ENCODE results near the gene GLS. TPM values are rescaled to one million over a fixed set of nuclear protein-coding genes. Genes with fewer than 3 reads are reported as not detected.

Gene GLS
- total and polyA plus RNA-seq, 2 of the 13 experiments (the other 11 are each of a cell fraction or from before 2014, with no cell fraction given), result 78.6 to 183 TPM

- ATAC-seq, result no peak
- in situ Hi-C loops (cut with HindIII; ENCODE audit: extremely low pct_ligation_motif_present, low pct_unique_long_range_greater_than_20kb), result no loop called here
These were observed 46.7 kb downstream of the GLS start for GRCh38 chr2:190927301-190927700.

GRCh38 chr2:190929919-190930318, 49.3 kb downstream of the GLS start:
- in situ Hi-C loops (cut with HindIII; ENCODE audit: extremely low pct_ligation_motif_present, low pct_unique_long_range_greater_than_20kb) (no loop called here), intact Hi-C loops (cut with micrococcal nuclease; ENCODE audit: unreplicated experiment) (no loop called here)
- Histone ChIP-seq H3K79me2 (ENCODE audit: insufficient read depth, low read length) (no peaks in the 10 kb centered on the region), H3K36me3 (replicated peaks in 1 of 2; ENCODE audit: control insufficient read depth in 1 of 2, insufficient read depth in 2 of 2, low read length in 2 of 2) (peaks cover 11 to 52% of the 10 kb centered on the region in 2 experiments), H3K4me2 (ENCODE audit: low read depth, low read length) (no peak overlapping the region), H3K4me3 (replicated peaks in 1 of 3; ENCODE audit: insufficient read depth in 1 of 3, low read depth in 2 of 3, low read length in 3 of 3) (no peak overlapping the region), H3K9me3 (ENCODE audit: low read length) (no peaks in the 10 kb centered on the region), H3K4me1 (ENCODE audit: insufficient read depth, low read length) (no peaks in the 10 kb centered on the region), H4K20me1 (ENCODE audit: insufficient read depth, low read length) (no peaks in the 10 kb centered on the region), H2AFZ (ENCODE audit: low read length) (no peak overlapping the region), H3K9ac (ENCODE audit: insufficient read depth, low read depth, low read length) (no peak overlapping the region), H3K27me3 (ENCODE audit: control insufficient read depth in 1 of 2, insufficient read depth in 2 of 2, low read length in 2 of 2) (no peaks in the 10 kb centered on the region), H3K27ac (ENCODE audit: extremely low read length, insufficient read depth, low read length) (no peak overlapping the region)
- no peak for DNase-seq (ENCODE audit: low spot score)
- TF ChIP-seq SOX6 (IDR thresholded peaks at IDR 0.05) (no peak), SOX6 (CRISPR knock-in tag; IDR thresholded peaks at IDR 0.05) (0 out of 2 replicates have a peak, but pooled peaks have one; percentile 10), NR2F1 (CRISPR knock-in tag; IDR thresholded peaks at IDR 0.05) (peak; percentile 27 to 40; a peak in 1 of 4 replicates), NR2F6 (IDR thresholded peaks at IDR 0.05) (no peak), NR2F6 (CRISPR knock-in tag; IDR thresholded peaks at IDR 0.05) (peak; percentile 58)
- TF ChIP-seq, protein P1, sequence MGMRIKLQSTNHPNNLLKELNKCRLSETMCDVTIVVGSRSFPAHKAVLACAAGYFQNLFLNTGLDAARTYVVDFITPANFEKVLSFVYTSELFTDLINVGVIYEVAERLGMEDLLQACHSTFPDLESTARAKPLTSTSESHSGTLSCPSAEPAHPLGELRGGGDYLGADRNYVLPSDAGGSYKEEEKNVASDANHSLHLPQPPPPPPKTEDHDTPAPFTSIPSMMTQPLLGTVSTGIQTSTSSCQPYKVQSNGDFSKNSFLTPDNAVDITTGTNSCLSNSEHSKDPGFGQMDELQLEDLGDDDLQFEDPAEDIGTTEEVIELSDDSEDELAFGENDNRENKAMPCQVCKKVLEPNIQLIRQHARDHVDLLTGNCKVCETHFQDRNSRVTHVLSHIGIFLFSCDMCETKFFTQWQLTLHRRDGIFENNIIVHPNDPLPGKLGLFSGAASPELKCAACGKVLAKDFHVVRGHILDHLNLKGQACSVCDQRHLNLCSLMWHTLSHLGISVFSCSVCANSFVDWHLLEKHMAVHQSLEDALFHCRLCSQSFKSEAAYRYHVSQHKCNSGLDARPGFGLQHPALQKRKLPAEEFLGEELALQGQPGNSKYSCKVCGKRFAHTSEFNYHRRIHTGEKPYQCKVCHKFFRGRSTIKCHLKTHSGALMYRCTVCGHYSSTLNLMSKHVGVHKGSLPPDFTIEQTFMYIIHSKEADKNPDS (CRISPR knock-in tag; IDR thresholded peaks at IDR 0.05), result no peak
- no peak for FAIRE-seq
- POLR2A ChIA-PET, result no interaction called here
- ATAC-seq, result peak; percentile 63
- 93% methylated on average over 7 of the region's 7 CpGs for WGBS (ENCODE audit: low lambda C conversion rate)
- no TSS peak for BruUV-seq (replicated peaks)
- CTCF ChIA-PET (ENCODE audit: low intra/inter-chr PET ratio, low total read pairs), result no interaction called here

More at GRCh38 chr2:190927301-190927700, 46.7 kb downstream of the GLS start:
- DNase-seq (ENCODE audit: low spot score), result no peak
- H3K4me1 ChIP-seq (ENCODE audit: insufficient read depth, low read length), result no peaks in the 10 kb centered on the region
- no peaks in the 10 kb centered on the region for H3K27me3 ChIP-seq (ENCODE audit: control insufficient read depth in 1 of 2, insufficient read depth in 2 of 2, low read length in 2 of 2)
- FAIRE-seq, result no peak
- no peaks in the 10 kb centered on the region for H3K9me3 ChIP-seq (ENCODE audit: low read length)
- POLR2A ChIA-PET, result no interaction called here
- H3K9ac ChIP-seq (ENCODE audit: insufficient read depth, low read depth, low read length), result no peak overlapping the region
- 95% methylated on average over 2 of the region's 2 CpGs for WGBS (ENCODE audit: low lambda C conversion rate)
- no peak overlapping the region for H2AFZ ChIP-seq (ENCODE audit: low read length)
- H3K79me2 ChIP-seq (ENCODE audit: insufficient read depth, low read length), result no peaks in the 10 kb centered on the region
- intact Hi-C loops (cut with micrococcal nuclease; ENCODE audit: unreplicated experiment), result no loop called here
- H4K20me1 ChIP-seq (ENCODE audit: insufficient read depth, low read length), result no peaks in the 10 kb centered on the region
- no peak overlapping the region for H3K4me2 ChIP-seq (ENCODE audit: low read depth, low read length)
- BruUV-seq (replicated peaks), result no TSS peak
- no peak overlapping the region for H3K27ac ChIP-seq (ENCODE audit: extremely low read length, insufficient read depth, low read length)
- H3K4me3 ChIP-seq (replicated peaks in 1 of 3; ENCODE audit: insufficient read depth in 1 of 3, low read depth in 2 of 3, low read length in 3 of 3), result no peak overlapping the region
- TF ChIP-seq ZNF468 (CRISPR knock-in tag; IDR thresholded peaks at IDR 0.05), result no peak
- TF ChIP-seq RBM22 (optimal IDR thresholded peaks at IDR 0.05; ENCODE audit: low read length), result peak; percentile 82
- CTCF ChIA-PET (ENCODE audit: low intra/inter-chr PET ratio, low total read pairs), result no interaction called here
- H3K36me3 ChIP-seq (replicated peaks in 1 of 2; ENCODE audit: control insufficient read depth in 1 of 2, insufficient read depth in 2 of 2, low read length in 2 of 2), result peaks cover 14 to 65% of the 10 kb centered on the region in 2 experiments

Measured in HepG2 (cell line).